KMS-11 (cell line): ENCODE results near the gene SAMHD1.

Source experiments
- H2AFZ ChIP-seq: fragments of 200-600 bp; sonication (generic); 2 replicates; pipeline ENCODE4 v1.6.1; 2016; ENCODE audit warnings: antibody characterized with exemption, mixed run types, low read depth
- H3K27ac ChIP-seq: fragments of 200-600 bp; sonication (generic); 2 replicates; pipeline ENCODE4 v1.6.1; 2016; ENCODE audit warnings: mild to moderate bottlenecking, mixed run types
- H3K27me3 ChIP-seq: fragments of 200-600 bp; sonication (generic); 2 replicates; pipeline ENCODE4 v1.6.1; 2017; ENCODE audit warnings: mild to moderate bottlenecking, low read depth, mixed run types, moderate library complexity; ENCODE audit not compliant: insufficient read depth
- H3K36me3 ChIP-seq: fragments of 200-600 bp; sonication (generic); 2 replicates; pipeline ENCODE4 v1.6.1; 2017; ENCODE audit warnings: mild to moderate bottlenecking, mixed run types; ENCODE audit not compliant: insufficient read depth
- H3K4me1 ChIP-seq: fragments of 200-600 bp; sonication (generic); 2 replicates; pipeline ENCODE4 v1.6.1; 2016; ENCODE audit warnings: mild to moderate bottlenecking, low read depth, mixed run types; ENCODE audit not compliant: poor library complexity, severe bottlenecking
- H3K4me2 ChIP-seq: fragments of 200-600 bp; sonication (generic); 2 replicates; pipeline ENCODE4 v1.7.0; 2016; ENCODE audit warnings: mild to moderate bottlenecking, mixed run types
- H3K4me3 ChIP-seq: fragments of 200-600 bp; sonication (generic); IDR thresholded peaks from 2 replicates; pipeline ENCODE4 v1.6.1; 2017; ENCODE audit warnings: low read depth, low read length, mixed read lengths; ENCODE audit not compliant: insufficient read depth
- H3K79me2 ChIP-seq: fragments of 200-600 bp; sonication (generic); 2 replicates; pipeline ENCODE4 v1.6.1; 2016; ENCODE audit warnings: low read depth, mixed run types; ENCODE audit not compliant: insufficient read depth
- H3K9ac ChIP-seq: fragments of 200-600 bp; sonication (generic); 2 replicates; pipeline ENCODE4 v1.6.1; 2016; ENCODE audit warnings: mild to moderate bottlenecking, mixed run types
- H4K20me1 ChIP-seq: fragments of 200-600 bp; sonication (generic); 2 replicates; pipeline ENCODE4 v1.6.1; 2016; ENCODE audit warnings: mild to moderate bottlenecking, mixed run types; ENCODE audit not compliant: insufficient read depth
- CTCF ChIP-seq: fragments of 200-600 bp; sonication (generic); conservative IDR thresholded peaks from 2 replicates; pipeline ENCODE4 v1.6.1; 2017; ENCODE audit warnings: low read depth, mild to moderate bottlenecking, antibody characterized with exemption, low read length, moderate library complexity, mixed read lengths

Gene SAMHD1

GRCh38 chr20:36866164-36866563, 85.3 kb downstream of the SAMHD1 start:
- H3K4me2 ChIP-seq: no peak overlapping the region
- H4K20me1 ChIP-seq: no peaks in the 10 kb centered on the region
- H3K9ac ChIP-seq: no peak overlapping the region
- no peak overlapping the region for H3K4me3 ChIP-seq
- no peaks in the 10 kb centered on the region for H3K27me3 ChIP-seq
- peaks cover 4% of the 10 kb centered on the region for H3K4me1 ChIP-seq
- H2AFZ ChIP-seq: no peak overlapping the region
- TF ChIP-seq CTCF: no peak
- no peak overlapping the region for H3K27ac ChIP-seq
- no peaks in the 10 kb centered on the region for H3K36me3 ChIP-seq
- H3K79me2 ChIP-seq: no peaks in the 10 kb centered on the region

GRCh38 chr20:36865861-36866149, 85.7 kb downstream of the SAMHD1 start:
- Histone ChIP-seq H4K20me1 (no peaks in the 10 kb centered on the region), H3K79me2 (no peaks in the 10 kb centered on the region), H3K36me3 (no peaks in the 10 kb centered on the region), H3K4me3 (no peak overlapping the region), H3K4me1 (peaks cover 4% of the 10 kb centered on the region), H3K27me3 (no peaks in the 10 kb centered on the region), H3K27ac (no peak overlapping the region), H2AFZ (no peak overlapping the region), H3K4me2 (no peak overlapping the region), H3K9ac (no peak overlapping the region)
- no peak for TF ChIP-seq CTCF

GRCh38 chr20:36865076-36865860, 86.2 kb downstream of the SAMHD1 start:
- Histone ChIP-seq H3K79me2 (no peaks in the 10 kb centered on the region), H3K27me3 (no peaks in the 10 kb centered on the region), H3K27ac (no peak overlapping the region), H3K36me3 (no peaks in the 10 kb centered on the region), H3K4me2 (no peak overlapping the region), H3K4me1 (peaks cover 4% of the 10 kb centered on the region), H3K4me3 (no peak overlapping the region), H4K20me1 (no peaks in the 10 kb centered on the region), H3K9ac (no peak overlapping the region), H2AFZ (no peak overlapping the region)
- TF ChIP-seq CTCF: no peak

- Histone ChIP-seq H3K27ac (no peak overlapping the region), H3K36me3 (no peaks in the 10 kb centered on the region), H2AFZ (peak overlapping the region; percentile 36; the same call in 1 of the 2 replicates), H3K4me1 (peaks cover 4% of the 10 kb centered on the region), H3K27me3 (no peaks in the 10 kb centered on the region), H4K20me1 (no peaks in the 10 kb centered on the region), H3K4me2 (no peak overlapping the region), H3K4me3 (no peak overlapping the region), H3K9ac (no peak overlapping the region), H3K79me2 (no peaks in the 10 kb centered on the region)
- TF ChIP-seq CTCF: no peak
Observed at GRCh38 chr20:36862857-36863668, 88.4 kb downstream of the SAMHD1 start.
